GM12874 (cell line): ENCODE results near the gene LMO4.

Experiments
- TF ChIP-seq, protein P1 (sequence below): IDR thresholded peaks from 2 replicates; pipeline ENCODE4 v1.5.1; 2011; ENCODE audit warnings: low read depth, mild to moderate bottlenecking, control low read depth, low read length, moderate library complexity; ENCODE audit not compliant: insufficient read depth

Gene LMO4

GRCh38 chr1:87389011-87389410 is 60.3 kb downstream of the LMO4 start:
- TF ChIP-seq, protein P1, sequence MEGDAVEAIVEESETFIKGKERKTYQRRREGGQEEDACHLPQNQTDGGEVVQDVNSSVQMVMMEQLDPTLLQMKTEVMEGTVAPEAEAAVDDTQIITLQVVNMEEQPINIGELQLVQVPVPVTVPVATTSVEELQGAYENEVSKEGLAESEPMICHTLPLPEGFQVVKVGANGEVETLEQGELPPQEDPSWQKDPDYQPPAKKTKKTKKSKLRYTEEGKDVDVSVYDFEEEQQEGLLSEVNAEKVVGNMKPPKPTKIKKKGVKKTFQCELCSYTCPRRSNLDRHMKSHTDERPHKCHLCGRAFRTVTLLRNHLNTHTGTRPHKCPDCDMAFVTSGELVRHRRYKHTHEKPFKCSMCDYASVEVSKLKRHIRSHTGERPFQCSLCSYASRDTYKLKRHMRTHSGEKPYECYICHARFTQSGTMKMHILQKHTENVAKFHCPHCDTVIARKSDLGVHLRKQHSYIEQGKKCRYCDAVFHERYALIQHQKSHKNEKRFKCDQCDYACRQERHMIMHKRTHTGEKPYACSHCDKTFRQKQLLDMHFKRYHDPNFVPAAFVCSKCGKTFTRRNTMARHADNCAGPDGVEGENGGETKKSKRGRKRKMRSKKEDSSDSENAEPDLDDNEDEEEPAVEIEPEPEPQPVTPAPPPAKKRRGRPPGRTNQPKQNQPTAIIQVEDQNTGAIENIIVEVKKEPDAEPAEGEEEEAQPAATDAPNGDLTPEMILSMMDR: no peak

GRCh38 chr1:87389546-87389945 is 60.9 kb downstream of the LMO4 start:
- TF ChIP-seq, protein P1: no peak

GRCh38 chr1:87392248-87393192 is 63.8 kb downstream of the LMO4 start:
- TF ChIP-seq, protein P1: no peak

- TF ChIP-seq, protein P1: no peak
These were observed 64.9 kb downstream of the LMO4 start for GRCh38 chr1:87393445-87394085.

GRCh38 chr1:87394513-87394912 is 65.8 kb downstream of the LMO4 start:
- TF ChIP-seq, protein P1: no peak

- TF ChIP-seq, protein P1: no peak
These were observed 66.3 kb downstream of the LMO4 start for GRCh38 chr1:87394982-87395381.
